Skin of body (tissue), 2 donors: ENCODE results near the gene SMIM24. TPM values are rescaled to one million over a fixed set of nuclear protein-coding genes. Genes with fewer than 3 reads are reported as not detected.
"Not testable (repeated sequence)": the region's sequence is repeated elsewhere in the genome, so short reads cannot be mapped to it uniquely, and the experiment has no call there.

Source experiments
- DNase-seq: peaks from one replicate; lab custom pipeline; 2025; lab: John Stamatoyannopoulos, UW
- total RNA-seq: library from RNA; depleted of rRNA; stranded (reverse); fragments of >200 nt; gene quantifications from one replicate; pipeline ENCODE4 v1.2.3, GENCODE V29; 2014

The SMIM24 gene
- total RNA-seq = not detected

GRCh38 chr19:3480383-3481091, at the start of gene SMIM24:
SMIM24 (minus strand) TSS chr19:3480525; CDS start chr19:3480463, 62 bp downstream.
- no peak for DNase-seq

DNA sequence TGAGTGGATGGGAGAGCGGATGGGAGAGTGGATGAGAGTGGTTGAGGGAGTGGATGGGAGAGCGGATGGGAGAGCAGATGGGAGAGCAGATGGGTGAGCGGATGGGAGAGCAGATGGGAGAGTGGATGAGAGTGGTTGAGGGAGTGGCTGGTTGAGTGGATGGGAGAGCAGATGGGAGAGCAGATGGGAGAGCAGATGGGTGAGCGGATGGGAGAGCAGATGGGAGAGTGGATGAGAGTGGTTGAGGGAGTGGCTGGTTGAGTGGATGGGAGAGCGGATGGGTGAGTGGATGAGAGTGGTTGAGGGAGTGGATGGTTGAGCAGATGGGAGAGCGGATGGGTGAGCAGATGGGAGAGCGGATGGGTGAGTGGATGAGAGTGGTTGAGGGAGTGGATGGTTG, 49.0 kb upstream of the SMIM24 start:
- DNase-seq = not testable (repeated sequence)

GRCh38 chr19:3528539-3529211, 48.4 kb upstream of the SMIM24 start:
- DNase-seq = no peak

DNA sequence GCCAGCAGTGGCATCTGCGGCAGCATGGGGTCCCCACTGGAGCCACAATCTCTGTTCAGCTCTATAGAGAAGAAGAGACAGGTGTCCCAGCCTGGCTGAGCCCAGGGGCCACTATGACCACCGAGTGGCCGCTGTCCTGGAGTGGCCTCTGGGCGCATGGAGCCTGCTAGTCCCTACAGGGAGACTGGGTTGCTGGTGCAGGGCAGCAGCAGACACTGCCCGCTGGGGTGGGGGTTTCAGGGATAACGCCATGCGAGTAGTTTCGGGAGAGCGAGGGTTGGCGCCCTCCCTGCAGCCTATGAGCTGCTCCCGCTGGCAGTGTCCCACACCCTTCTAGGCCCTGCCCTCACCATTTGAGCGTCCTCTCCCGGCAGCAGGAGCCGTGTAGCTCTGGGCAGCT, 47.8 kb upstream of the SMIM24 start:
- DNase-seq = no peak

GRCh38 chr19:3527238-3527910, 47.0 kb upstream of the SMIM24 start:
- DNase-seq = no peak

GRCh38 chr19:3526507-3527237, 46.3 kb upstream of the SMIM24 start:
- DNase-seq = no peak

DNA sequence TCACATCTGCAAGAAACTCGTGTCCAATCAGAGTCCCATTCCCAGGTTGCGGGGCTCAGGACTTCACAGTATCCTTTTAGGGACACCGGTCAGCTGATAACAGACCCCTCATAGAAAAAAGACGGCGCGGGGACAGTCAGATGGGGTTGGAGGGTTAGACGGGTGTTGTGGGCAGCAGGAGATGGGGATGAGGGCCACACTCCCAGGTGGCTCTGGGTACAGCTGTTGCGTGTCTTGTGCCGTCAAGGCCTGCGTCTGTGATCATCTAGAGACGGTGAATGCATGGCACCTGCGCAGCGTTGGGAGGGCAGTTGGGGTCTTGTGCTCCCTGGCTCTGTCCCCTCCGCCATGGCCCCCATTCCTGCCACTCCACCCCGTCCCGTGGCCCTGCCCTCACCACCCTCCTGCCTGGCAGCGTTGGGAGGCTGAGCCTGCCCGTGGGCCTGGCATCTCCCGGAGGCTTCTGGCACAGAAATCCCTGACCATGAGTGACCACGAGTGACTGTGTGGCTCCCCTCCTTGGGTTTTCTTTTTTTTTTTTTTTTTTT, 44.7 kb upstream of the SMIM24 start:
- no peak for DNase-seq

- no peak for DNase-seq
Observed at GRCh38 chr19:3524078-3524842, 43.9 kb upstream of the SMIM24 start.

DNA sequence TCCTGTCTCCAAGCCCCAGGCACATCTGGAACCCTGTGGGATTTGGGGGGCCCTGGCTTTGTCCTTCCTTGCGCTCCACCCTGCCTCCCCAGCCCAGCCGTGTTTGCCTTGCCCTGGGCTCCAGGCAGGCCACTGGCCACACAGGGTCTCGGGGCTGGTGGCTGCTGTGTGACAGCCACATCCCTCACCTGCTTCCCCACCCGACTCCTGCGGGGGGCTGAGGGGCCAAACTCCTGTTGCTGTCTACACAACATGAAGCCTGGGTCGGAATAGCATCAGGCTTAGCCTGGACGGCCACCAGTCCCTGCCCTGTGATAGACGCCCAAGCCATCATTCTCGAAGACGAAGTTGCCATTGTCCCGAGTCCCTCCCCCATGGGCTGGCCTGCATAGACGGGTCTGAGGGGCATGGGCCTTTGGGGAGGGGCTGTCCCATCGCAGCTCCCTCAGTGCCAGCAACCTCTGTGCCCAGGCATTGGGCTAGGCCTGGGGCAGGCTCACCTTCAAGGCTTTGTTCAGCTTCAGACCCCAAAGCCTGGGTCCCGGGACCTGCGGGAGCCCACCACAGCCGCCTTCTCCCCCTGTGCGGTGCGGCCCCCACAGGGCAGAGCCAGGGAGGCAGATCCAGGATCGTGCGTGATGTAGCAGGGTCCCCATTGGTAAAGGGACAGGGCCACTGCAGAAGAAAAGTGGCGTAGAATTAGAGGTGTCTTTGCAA, 43.2 kb upstream of the SMIM24 start:
- DNase-seq = no peak

GRCh38 chr19:3522421-3523360, 42.4 kb upstream of the SMIM24 start:
- no peak for DNase-seq

DNA sequence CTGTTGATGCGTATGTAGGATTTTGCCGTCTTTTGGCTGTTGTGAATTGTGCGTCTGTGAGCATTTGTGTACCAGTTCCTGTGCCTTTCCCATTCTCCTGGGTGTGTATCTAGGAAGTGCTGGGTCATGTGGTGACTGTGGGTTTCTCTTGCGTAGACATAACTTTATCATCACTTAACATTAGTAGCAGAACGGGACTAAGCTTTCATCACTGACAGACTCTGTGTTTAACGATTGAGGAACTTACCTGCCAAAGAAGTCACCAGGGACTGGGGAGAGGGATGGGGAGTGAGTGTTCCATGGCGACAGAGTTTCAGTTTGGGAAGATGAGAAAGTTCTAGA, 40.8 kb upstream of the SMIM24 start:
- DNase-seq = no peak

DNA sequence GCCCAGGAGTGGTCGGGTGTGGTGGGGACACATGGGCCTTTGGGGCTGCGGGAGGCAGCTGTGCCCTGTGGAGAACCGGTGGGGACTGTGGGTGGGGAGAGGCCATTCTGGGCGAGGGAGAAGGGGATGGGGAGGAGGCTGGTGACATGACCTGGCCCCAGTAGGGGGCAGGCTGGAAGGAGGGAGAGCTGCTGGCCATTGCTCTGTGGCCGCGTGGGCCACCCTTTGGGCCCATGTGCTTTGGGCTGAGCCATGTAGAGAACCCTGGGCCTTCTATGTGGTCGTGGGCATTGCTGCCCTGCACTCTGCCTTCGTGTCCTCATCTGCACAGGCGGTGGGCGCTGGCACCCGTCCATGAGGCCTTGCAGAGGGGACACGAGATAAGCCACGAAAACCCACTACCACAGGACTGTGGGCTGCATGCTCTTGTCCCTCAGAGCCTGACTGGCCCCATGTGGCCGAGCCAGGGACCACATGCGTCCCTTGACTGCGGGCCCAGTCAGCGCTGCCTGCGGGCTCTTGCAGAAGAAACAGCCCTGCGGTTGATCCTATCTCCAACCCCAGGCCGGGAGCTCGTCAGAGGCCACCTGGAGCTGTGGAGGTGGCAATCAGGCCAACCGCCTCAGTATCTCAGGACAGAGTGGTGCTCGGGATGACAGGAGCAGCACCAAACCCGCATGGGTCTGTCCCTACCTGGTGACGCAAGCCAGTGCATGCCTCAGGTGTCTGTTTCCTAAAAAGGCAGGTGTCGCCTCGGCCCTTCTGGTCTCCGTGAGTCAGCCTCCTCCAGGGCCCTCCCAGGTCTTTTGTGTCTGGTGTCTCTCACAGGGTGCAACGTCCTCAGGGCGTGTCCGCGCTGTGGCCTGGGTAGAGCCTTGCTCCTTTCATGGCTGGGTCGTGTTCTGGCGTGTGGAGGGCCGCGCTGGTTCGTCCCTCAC, 40.1 kb upstream of the SMIM24 start:
- no peak for DNase-seq

DNA sequence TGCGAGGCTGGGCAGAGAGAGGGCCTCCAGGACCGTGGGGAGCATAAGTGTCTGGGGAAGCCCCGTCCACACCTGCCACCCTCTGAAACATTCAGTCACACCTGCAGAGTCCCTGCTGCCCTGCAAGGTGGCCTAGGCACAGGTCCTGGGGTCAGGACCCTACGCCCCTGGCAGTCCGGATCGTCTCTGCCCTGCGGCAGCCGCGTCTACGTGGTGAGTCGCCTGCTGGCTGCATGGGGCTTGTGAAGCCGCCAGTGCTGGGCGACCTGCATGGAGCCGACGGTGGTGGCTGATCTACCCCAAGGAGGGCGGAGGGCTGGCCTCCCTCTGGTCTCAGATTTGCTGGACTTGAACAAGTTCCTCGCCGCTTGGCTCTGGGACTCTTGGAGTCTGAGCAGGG, 38.8 kb upstream of the SMIM24 start:
- no peak for DNase-seq

DNA sequence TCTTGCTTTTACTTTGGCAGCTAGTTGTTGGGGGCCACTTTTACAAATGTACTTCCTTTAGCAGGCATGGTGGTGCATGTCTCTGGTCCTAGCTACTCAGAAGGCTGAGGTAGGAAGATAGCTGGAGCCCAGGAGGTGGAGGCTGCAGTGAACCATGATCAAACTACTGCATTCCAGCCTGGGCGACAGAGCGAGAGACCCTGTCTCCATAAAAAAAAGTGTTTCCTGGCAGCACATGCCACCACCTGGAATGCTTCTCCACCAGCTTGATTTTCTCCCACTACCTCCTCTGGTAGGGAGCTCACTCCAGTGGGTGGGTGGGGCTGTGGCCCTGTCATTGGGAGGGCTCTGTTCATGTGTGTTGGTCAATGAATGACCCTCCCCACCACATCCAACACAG, 38.3 kb upstream of the SMIM24 start:
- no peak for DNase-seq

DNA sequence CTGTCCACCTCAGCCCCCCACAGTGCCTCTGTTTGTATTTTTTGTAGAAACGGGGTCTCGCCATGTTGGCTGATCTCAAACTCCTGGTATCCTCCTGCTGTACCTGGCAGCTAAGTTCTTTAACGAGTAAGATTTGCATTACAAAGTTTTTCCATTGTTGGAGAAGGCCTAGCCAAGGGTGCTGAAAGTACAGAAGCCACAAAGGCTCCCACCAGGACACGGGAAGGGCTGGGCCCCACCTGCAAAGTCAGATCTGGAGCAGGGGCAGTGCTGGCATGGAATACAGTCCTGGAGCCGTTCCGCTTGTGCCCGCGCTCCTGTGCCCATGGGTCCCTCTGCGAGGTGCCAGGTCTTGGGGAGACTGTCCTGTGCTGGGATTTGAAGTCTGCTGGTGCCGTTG, 37.9 kb upstream of the SMIM24 start:
- no peak for DNase-seq

- no peak for DNase-seq
Observed at GRCh38 chr19:3517638-3518037, 37.3 kb upstream of the SMIM24 start.

DNA sequence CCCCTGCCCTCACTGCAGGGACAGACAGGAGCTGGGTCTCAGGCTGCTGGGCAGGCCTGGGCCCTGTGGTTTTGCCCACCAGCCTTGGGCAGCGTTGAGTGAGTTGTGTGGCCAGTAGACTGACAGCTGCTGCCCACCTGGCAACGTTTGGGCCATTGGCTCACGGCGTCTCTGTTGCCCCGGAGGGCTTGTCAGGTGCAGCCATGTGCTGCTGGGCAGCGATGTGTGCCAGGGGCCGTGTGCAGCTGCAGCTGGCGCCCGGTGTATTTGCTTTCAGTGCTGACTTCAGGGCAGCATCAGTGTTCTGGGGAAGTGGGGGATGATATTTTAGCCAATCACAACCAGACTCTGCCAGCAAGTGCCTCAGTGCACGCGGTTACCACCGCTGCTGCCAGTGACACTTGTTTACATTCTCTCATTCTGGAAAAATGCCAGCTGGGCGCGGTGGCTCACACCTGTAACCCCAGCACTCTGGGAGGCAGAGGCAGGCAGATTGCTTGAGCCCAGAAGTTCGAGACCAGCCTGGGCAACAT, 36.4 kb upstream of the SMIM24 start:
- no peak for DNase-seq
